ENCODE data around the gene NCAPH2.
"Not testable (repeated sequence)": the region's sequence is repeated elsewhere in the genome, so short reads cannot be mapped to it uniquely, and the experiment has no call there.

NCAPH2 gene

GRCh38 chr22:50520184-50520583 lies 12.2 kb downstream of the NCAPH2 start:
- DNase-seq, result not testable (repeated sequence)

DNA sequence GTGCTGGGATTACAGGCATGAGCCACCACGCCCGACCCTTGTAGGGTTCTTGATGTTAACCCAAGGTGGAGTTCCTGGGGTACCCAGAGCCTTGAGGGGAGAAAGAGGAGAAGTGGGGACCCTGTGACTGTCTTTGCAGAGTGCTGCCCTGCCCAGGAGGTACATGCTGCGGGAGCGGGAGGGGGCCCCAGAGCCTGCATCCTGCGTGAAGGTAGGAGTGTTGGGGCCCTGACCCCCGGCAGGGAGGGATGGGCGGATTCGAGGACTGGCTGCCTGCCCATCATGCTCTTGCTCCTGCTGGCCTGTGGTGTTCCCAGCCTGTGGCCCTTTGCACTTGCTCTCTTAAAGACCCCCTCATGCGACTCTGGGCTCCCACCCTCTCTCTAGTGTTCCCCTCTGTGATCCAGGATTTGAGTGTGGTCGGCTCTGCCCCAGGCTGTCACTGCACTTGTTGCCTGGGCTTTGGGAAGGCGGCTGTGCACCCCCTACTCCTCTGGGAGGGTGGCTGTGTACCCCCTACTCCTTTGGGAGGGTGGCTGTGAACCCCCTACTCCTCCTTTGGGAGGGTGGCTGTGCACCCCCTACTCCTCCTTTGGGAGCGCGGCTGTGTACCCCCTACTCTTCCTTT lies 12.9 kb downstream of the NCAPH2 start:
- no peak for DNase-seq

GRCh38 chr22:50521710-50522109 lies 13.7 kb downstream of the NCAPH2 start:
- no peak for DNase-seq

GRCh38 chr22:50522208-50522805 lies 14.3 kb downstream of the NCAPH2 start:
- DNase-seq, result no peak

DNA sequence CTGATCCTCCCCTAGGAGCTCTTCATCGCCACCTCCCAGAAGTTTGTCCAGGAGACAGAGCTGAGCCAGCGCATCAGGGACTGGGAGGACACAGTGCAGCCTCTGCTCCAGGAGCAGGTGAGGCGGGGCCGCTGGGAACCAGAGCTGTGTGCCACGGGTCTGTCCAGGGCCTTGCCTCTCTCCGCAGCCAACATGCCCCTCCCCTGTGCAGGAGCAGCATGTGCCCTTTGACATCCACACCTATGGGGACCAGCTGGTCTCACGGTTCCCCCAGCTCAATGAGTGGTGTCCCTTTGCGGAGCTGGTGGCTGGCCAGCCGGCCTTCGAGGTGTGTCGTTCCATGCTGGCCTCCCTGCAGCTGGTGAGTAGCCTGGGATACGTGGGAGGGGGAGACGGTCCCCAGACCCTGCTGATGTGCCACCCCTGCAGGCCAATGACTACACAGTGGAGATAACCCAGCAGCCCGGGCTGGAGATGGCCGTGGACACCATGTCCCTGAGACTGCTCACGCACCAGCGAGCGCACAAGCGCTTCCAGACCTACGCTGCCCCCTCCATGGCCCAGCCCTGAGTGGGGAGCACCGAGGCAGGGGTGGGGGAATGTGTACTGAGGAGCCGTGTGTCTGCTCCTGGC lies 14.9 kb downstream of the NCAPH2 start:
- DNase-seq, result no peak

GRCh38 chr22:50523458-50523805 lies 15.4 kb downstream of the NCAPH2 start:
- DNase-seq, result no peak

DNA sequence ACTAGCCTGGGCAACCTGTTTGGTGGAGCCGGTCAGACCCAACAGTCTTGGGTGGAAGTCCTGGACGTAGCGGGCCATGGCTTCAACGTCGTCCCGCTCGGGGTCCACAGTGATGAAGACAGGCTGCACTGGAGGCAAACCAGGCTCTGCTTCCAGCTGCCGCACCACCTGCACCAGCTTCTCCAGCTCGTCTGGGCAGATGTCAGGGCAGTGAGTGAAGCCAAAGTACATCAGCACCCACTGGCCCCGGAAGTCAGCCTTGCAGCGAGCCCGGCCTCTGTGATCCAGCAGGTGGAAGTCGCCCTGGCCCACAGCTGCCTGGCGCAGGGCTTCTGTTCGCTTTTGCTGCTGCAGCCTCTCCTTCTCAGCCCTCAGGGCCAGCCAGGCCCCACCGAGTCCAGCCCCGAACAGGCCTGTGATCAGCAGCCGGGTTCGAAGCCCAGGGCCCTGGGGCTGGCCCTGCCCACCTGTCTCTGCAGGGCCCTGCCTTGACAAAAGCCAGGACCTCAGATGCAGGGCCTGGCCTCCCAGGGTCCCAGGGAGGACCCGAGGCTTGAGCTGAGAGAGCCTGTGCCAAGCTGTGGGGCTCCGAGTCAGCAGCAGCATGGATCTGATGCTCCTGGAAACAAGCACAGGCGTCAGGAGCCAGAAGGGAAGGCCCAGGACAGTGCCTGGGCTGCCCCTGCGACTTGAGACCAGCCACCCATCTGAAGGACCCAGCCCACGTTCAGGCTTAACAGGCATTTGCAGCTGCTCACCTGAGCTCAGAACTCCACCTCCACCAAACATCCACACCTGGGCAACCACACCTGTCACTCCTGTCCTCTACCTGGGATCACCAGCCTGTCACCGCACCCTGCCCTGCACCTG lies 16.0 kb downstream of the NCAPH2 start:
- no peak for DNase-seq

DNA sequence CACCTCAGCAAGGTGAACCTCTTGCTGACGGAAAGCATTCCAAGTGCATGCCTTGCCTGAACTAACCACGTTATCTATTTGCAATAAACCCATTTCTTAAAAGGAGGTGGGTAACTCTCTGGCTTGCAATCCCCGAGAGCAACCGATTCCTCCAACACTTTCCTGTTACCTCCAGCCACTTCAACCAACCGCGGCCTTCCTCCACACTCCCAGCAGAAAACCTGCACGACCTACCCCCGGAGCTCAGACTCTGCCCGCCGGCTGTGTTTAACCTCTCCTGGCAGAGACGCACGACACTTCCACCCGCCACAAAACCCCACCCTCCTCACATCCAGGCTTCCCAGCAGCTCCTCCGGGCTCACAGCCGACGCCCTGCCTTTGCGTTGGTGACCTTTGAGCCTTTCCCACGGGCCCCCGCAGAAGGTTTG lies 16.7 kb downstream of the NCAPH2 start:
- no peak for DNase-seq

GRCh38 chr22:50525104-50525857 lies 17.3 kb downstream of the NCAPH2 start, which contains the start of gene SCO2:
Gene SCO2, minus strand, starts transcription at chr22:50525598. Its CDS starts 1,187 bp downstream, at chr22:50524411.
- DNase-seq, result peak; percentile 98

DNA sequence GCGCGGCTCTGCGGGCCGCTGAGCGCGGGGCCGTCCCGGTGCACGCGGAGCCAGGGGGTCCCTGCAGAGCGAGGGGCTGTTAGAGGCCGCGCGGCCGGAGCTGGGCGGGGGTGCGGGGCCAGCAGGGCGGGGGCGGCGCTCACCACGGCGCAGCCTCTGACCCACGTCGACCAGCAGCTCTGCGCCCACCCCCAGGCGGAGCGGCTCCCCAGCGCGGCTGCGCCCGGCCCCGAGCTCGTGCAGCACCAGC lies 17.8 kb downstream of the NCAPH2 start:
- DNase-seq, result no peak

DNA sequence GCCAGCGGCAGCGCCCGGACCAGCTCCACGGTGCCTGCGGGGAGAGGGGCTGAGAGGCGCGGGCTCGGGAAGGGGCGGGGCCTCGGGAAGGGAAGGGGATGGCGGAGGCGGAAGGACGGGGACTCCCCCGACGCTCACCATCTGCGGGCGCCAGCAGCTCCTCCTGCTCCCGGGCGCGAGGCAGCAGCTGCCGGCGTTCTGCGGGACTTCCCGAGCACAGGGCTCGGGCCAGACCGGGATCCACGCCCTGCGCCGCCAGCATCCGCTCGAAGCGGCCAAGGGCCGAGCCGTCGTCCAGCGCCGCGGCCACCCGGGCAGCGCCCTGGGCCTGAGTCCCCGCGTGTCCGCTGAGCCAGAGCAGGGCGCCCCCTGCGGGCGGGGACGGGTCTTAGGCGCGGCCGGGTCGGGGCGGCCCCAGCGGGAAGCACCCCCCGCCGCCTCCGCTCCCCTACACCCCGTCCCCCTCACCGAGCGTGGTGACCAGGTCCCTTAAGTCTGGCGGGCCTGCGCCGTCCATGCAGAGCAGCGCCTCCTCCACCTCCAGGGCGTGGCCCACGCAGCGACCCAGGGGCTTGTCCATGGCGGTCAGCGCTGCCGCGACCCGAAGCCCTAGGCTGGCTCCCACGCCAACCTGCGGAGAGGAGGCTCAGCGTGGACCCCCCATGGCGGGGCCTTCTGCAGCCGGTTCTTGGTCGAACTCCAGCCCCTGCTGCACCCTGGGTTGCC lies 18.2 kb downstream of the NCAPH2 start:
- peak; percentile 89 for DNase-seq

GRCh38 chr22:50526834-50527801 lies 19.1 kb downstream of the NCAPH2 start:
- peak; percentile 62 for DNase-seq

GRCh38 chr22:50527921-50528681 lies 20.1 kb downstream of the NCAPH2 start:
- DNase-seq, result no peak

DNA sequence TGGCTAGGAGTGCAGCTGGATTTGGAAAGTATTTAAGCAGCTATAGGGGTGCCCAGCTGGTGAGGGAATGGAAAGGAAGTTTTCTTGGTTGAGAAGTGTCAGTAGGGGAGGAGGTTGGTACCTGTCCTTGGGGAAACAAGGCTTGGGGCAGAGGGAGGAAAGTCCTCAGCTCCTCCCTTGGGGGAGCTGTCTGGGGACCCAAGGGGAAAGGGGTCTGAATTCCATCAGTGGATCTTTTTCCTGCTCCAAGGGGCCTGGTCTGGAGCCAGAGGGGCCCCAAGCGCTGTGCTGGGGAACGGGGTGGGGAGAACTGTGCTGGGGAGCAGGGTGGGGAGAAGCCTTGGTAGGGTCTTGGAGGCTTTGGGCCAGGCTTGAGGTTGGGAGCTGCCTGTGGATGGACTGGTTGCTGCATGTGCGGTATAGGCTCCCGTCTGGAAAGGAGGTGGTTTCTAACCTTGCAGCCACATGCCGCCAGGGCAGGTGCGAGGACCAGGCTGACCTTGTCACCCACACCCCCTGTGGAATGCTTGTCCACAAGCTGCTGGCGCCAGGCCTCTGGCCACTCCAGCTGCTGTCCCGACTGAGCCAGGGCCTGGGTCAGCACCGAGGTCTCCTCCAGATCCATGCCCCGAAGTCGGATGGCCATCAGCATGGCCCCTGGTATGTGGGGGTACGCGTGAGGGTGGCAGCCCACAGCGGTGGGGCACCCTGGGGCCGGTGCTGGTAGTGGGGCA lies 20.8 kb downstream of the NCAPH2 start:
- no peak for DNase-seq

DNA sequence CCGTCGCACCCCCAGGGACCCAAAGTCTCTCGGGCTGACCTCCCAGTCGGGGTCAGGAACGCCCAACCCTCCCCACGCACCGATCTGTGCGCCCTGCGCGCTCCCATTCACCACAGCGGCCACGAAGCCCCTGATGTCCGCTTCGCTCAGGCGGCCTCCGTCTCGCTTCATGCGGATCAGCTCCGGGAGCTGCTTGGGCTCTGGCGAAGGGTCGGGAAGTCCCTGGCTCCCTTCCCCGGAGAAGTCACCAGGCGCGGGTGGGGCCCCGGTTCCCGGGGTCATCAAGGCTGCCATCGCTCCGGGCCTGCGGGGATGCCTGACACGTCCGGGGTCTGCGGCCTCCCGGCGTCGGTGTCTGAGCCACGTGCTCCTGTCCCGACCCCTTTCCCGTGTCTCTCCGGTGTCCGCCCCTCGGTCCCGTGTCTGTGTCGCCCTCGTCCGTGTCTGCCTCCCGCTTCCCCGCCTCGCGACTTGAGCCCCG lies 21.4 kb downstream of the NCAPH2 start:
- DNase-seq, result no peak

DNA sequence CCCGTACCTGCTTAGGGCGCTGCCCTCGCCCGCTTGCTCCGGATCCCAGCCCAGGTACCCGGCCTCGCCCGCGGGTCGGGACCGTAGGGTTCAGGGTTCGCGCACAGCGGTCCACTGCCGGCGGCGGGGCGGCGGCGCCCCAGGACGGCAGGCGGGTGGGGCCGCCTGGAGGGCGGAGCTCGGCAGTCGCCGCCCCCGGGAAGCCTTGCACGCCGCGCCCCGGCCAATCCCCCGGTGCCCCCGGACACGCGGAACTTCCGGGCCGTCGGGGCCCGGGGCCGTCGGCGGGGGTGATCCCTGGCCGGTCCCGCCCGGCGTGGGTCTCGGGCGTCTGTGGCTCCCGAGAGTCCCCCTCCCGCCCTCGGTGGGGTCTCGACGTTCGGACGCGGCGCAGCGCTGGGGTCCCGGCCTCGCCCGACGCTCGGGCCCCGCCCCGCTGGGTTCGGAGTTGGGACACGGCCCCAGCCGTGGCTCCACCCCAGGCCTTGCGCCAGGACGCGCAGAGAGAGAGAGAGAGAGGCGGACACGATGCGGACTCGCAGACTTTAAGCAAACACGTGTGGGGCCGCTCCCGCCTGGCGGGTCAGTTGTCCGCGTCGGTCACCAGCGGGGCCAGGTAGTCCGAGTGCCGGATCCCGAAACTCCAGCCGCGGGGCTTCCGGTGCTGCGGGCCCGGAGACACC lies 22.0 kb downstream of the NCAPH2 start, which contains the start of gene TYMP:
Gene TYMP, minus strand, starts transcription at position 116 of the 683 bp plus-strand sequence. CDS start 303 bp downstream, outside the sequence.
- peak; percentile 80 for DNase-seq

- DNase-seq, result no peak
These were observed 22.5 kb downstream of the NCAPH2 start for GRCh38 chr22:50530580-50530876.

GRCh38 chr22:50530877-50531545 lies 23.0 kb downstream of the NCAPH2 start:
- peak; percentile 88 for DNase-seq
